IPS-NIHi11 (cell line): ENCODE measurements around the gene LACRT.
"Not testable (repeated sequence)": the region's sequence is repeated elsewhere in the genome, so short reads cannot be mapped to it uniquely, and the experiment has no call there.

Experiments used
- DNase-seq: peaks from one replicate; pipeline ENCODE4 v3.0.0; 2012; ENCODE audit warnings: mixed read lengths, low spot score

LACRT gene, protein sequence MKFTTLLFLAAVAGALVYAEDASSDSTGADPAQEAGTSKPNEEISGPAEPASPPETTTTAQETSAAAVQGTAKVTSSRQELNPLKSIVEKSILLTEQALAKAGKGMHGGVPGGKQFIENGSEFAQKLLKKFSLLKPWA

DNA sequence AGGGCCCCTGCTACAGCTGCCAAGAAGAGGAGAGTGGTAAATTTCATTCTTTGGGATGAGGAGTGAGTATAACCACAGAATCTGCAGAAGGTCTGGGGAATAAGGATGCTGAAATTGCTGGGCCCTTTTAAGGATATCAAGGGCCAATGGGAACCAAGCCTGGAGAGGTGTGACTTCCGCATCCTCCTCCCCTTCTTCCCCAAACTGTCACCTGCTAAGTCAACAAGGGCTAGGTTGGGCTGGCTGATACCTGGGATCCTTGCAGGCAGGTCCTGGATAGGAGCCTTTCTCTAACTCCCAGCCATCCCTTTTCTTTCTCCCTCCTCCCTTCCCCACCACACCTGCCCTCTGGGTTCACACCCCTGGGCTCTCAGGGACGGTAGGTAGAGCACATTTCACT is at the start of gene LACRT:
Gene LACRT (minus strand): TSS at position 101 of the 400 bp plus-strand sequence. CDS start 54 bp downstream, at position 47.
- DNase-seq = no peak

DNA sequence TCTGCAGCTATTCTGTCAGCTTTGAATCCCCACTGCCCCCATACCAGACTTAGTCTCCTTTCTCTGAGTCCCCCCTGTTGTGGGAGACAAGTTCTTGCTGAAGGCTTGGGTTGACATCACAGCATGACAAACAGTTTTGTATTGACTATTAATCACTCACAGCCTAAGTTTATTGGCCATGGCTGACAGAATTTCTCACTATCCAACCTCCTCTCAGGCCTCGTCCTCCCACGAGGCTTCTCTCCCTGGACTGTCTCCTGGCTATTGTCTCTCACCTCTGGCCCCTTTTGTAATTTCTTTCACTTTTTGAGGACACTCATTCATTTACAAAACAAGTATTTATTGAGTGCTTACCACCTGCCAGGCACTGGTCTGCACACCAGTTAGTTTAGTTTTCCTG is 48.7 kb upstream of the LACRT start:
- DNase-seq = peak; percentile 30

GRCh38 chr12:54682674-54683073 is 48.0 kb upstream of the LACRT start:
- DNase-seq = no peak

DNA sequence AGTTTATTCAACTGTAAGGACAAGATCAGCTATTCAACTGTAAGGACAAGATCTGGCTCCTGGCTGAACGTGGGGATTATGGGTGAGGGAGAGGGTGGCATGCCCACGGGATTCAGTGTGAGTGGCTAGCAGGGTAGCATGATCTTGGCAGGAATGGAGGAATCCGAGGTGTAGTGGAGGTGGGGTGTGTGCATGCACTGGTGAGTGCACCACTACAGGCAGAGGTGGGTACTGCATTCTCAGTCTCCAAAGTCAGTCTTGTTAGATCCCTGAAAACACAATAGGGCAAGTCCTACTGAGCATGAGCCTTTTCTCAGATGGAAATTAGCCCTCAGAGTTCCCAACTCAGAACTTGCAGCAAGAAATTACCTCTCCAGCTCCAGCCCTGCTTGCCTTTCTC is 45.7 kb upstream of the LACRT start:
- DNase-seq = peak; percentile 82

GRCh38 chr12:54678131-54678530 is 43.4 kb upstream of the LACRT start:
- no peak for DNase-seq

- no peak for DNase-seq
These were observed 33.2 kb upstream of the LACRT start for GRCh38 chr12:54667945-54668344.

GRCh38 chr12:54666008-54666407 is 31.3 kb upstream of the LACRT start:
- no peak for DNase-seq

GRCh38 chr12:54665022-54665635 is 30.4 kb upstream of the LACRT start:
- DNase-seq = not testable (repeated sequence)

- DNase-seq = no peak
These were observed 28.9 kb upstream of the LACRT start for GRCh38 chr12:54663603-54664002.

GRCh38 chr12:54662026-54662425 is 27.3 kb upstream of the LACRT start:
- DNase-seq = no peak

- no peak for DNase-seq
These were observed 26.4 kb upstream of the LACRT start for GRCh38 chr12:54661048-54661447.

- no peak for DNase-seq
These were observed 25.7 kb upstream of the LACRT start for GRCh38 chr12:54660320-54660962.

DNA sequence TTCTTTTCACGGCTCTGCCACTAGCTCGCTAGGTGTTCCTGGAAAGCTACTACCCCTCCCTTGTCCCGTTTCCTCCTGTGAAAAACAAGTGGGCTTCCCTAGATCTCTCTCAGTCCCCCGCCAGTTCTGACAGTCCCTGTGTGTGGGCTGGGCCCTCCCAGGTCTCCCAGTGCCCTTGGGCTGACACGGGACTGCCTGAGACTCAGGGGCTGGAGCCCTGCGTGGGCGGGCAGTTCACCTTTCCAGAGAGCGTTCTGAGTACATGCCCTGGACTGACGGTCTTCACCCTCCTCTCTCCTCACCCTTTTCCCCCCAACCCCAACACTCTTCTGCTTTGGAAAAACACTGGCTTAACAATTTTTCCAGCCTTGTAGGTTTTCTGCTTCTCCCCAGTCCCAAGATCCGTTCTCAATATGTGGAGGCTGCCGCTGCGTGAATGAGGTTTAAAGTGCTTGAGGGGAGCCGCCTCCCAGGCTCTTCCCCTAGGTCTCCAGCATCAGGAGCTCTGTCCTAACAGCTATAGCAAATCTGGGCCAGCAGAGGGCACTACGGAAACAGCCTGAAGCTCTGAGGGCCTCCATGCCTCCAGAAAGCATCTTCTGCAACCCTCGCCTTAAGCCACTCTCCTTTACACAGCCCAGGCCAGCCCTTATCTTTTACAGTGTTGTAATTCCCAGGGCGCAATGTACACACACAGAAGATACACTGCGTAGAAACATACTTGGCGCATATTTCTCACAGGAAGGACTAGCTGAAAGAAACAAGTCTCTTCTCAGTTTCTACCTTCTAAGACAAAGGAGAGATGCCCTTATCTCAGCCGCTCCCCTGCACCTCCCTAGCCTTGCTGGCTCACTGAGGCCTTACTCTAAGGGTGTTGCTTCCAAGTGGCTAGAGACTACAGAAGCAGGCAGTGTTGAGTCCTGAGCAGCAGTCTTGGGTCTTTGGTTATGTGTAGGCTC is 23.9 kb upstream of the LACRT start:
- peak; percentile 85 for DNase-seq

- no peak for DNase-seq
These were observed 22.5 kb upstream of the LACRT start for GRCh38 chr12:54657105-54657607.

- DNase-seq = no peak
These were observed 20.2 kb upstream of the LACRT start for GRCh38 chr12:54654926-54655325.

DNA sequence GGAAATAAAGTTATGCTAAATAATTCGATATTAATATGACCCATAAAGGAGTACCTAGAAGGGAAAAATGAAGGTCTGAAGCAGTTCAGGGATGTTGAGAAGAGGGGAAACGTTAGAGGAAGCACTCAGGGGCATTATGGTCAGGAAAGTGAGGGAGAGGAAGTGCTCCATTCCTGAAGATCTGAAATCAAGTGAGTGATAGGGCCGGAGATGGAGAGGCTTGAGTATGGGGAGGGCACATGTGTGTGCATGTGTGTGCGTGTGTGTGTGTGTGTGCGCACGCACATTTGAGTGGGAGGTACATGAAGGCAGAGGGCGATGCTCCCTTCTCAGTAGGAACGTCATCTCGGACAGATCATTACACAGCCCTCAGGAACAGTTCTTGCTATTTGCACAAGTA is 18.3 kb upstream of the LACRT start:
- DNase-seq = no peak

- no peak for DNase-seq
These were observed 16.2 kb upstream of the LACRT start for GRCh38 chr12:54650889-54651288.

DNA sequence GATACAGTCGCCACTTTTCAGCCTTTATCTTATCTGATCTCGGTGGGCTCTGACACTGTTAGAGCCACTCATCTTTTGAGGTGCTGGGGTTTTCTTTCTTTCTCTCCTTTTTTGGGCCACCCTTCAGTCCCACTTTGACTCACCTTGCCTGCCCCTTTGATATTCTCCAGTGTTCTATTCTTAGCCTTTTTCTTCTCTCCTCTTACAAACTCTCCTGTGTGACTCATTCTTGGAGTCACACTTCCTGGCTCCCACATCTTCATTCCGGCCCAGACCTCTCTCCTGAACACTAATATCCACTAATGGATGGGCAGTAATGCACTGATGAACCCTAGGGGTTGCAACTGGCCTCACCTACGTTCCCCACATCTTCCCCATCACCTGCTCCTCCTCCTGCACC is 15.7 kb upstream of the LACRT start:
- DNase-seq = no peak

DNA sequence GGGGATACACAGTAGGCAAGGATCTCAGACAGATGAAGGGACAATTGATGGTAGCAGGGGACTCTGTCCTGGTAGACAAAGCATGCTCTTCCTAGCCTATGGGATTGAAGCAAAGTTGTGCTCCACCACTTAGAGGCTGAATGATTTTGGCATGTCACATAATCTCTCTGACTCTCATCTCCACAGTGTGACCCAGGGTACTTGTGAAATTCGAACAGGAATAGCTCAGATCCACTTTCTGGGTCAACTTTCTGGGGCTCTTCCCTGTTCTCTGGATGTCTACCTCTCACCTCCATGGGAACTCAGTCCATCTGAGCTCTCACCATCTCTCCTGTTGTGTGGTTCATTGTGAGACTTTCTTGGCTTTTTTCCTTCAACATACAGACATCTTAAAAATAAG is 15.1 kb upstream of the LACRT start:
- no peak for DNase-seq

GRCh38 chr12:54648265-54648664 is 13.6 kb upstream of the LACRT start, which contains the start of gene DCD:
Gene DCD, minus strand, starts transcription at chr12:54648365. Its CDS starts 62 bp downstream, at chr12:54648303.
- DNase-seq = no peak

- DNase-seq = no peak
These were observed 6.9 kb upstream of the LACRT start for GRCh38 chr12:54641554-54641953.

DNA sequence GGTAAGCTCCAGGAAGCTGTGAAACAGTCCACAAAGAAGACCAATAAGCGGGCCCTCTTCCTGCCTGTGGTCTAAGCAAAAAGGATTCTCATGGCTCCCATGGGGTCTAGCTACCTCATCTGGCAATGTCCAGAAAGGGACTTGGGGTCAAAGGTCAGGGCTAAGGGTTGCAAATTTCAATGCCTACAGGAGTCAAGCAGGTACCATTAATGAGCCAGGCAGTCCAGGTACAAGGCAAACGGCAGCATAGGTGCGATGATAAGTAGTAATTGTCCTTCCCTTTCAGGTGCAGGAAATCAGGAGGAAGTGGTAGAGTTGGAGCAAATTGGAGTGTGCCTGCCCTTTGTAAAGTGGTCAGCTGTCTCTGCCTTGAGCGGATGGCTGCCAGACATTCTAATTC is 6.4 kb upstream of the LACRT start:
- DNase-seq = no peak
